Adrenal gland (tissue), 5 donors: ENCODE measurements around the gene MORN1.

ENCODE experiments used
- POLR2A ChIP-seq, 2 donors: fragments of 450-650 bp; IDR thresholded peaks; one replicate each; pipeline ENCODE4 v1.6.1; 2017; ENCODE audit warnings: antibody characterized with exemption in 2 of 2, mild to moderate bottlenecking in 2 of 2, moderate library complexity in 1 of 2
- TF ChIP-seq, protein P1 (sequence below), 6 experiments: fragments of 450-650 bp in 4 of 6; fragments of 200-600 bp in 2 of 6; sonication (generic) in 1 of 6; IDR thresholded peaks; 1 replicate in 5 of 6; 2 replicates in 1 of 6; pipeline versions ENCODE4 v1.5.1 to v1.8.0; 2016 to 2021; ENCODE audit warnings: antibody characterized with exemption in 6 of 6, mild to moderate bottlenecking in 2 of 6, moderate library complexity in 1 of 6
- donor health status: DM: no; HTN: no; CAD: no.

DNA sequence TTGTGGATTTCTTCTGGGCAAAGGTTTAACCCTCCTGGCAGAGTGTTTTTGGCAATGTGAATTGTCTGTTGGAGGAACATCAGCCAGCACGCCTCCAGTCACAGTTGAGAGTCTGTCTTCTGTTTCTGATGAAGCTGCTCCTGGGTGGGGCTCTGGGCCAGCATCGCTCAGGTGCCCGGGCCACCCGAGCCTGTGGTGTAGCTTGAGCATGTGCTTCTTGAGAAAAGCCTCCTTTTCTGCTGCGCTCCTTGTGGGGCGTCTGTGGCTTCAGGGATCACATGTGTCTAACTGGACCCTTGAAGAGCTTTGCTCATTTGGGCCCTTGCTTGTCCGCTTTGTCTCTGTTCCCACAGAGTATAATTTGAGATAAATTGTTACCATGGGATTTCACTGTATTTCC lies 7.5 kb upstream of the MORN1 start:
- TF ChIP-seq POLR2A (IDR thresholded peaks at IDR 0.05), result no peak
- TF ChIP-seq, protein P1, sequence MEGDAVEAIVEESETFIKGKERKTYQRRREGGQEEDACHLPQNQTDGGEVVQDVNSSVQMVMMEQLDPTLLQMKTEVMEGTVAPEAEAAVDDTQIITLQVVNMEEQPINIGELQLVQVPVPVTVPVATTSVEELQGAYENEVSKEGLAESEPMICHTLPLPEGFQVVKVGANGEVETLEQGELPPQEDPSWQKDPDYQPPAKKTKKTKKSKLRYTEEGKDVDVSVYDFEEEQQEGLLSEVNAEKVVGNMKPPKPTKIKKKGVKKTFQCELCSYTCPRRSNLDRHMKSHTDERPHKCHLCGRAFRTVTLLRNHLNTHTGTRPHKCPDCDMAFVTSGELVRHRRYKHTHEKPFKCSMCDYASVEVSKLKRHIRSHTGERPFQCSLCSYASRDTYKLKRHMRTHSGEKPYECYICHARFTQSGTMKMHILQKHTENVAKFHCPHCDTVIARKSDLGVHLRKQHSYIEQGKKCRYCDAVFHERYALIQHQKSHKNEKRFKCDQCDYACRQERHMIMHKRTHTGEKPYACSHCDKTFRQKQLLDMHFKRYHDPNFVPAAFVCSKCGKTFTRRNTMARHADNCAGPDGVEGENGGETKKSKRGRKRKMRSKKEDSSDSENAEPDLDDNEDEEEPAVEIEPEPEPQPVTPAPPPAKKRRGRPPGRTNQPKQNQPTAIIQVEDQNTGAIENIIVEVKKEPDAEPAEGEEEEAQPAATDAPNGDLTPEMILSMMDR (IDR thresholded peaks at IDR 0.05), result no peak
